Osteoblast (primary cell): ENCODE measurements around the gene DENND2A. TPM values are rescaled to one million over a fixed set of nuclear protein-coding genes. Genes with fewer than 3 reads are reported as not detected.

ENCODE experiments used
- DNase-seq: peaks from one replicate; pipeline ENCODE4 v3.0.0; 2011; ENCODE audit warnings: low spot score, mixed read lengths; ENCODE audit not compliant: insufficient read length; ENCODE audit errors: missing footprints
- H2AFZ ChIP-seq: 2 replicates; pipeline ENCODE4 v1.6.0; 2011; ENCODE audit warnings: mild to moderate bottlenecking, low read length
- H3K27ac ChIP-seq: 2 replicates; pipeline ENCODE4 v1.5.1; 2011; ENCODE audit warnings: mild to moderate bottlenecking, low read depth, low read length, moderate library complexity
- H3K27me3 ChIP-seq: 2 replicates; pipeline ENCODE4 v1.6.0; 2012; ENCODE audit warnings: mild to moderate bottlenecking, control low read depth, inconsistent platforms, low read length, moderate library complexity; ENCODE audit not compliant: insufficient read depth
- H3K36me3 ChIP-seq: 2 replicates; pipeline ENCODE4 v1.5.1; 2011; ENCODE audit warnings: mild to moderate bottlenecking, low read length, control low read depth, moderate library complexity; ENCODE audit not compliant: insufficient read depth
- H3K4me1 ChIP-seq: 2 replicates; pipeline ENCODE4 v1.5.1; 2011; ENCODE audit warnings: mild to moderate bottlenecking, low read length, control low read depth, moderate library complexity; ENCODE audit not compliant: insufficient read depth
- H3K4me2 ChIP-seq: 2 replicates; pipeline ENCODE4 v1.6.0; 2011; ENCODE audit warnings: mild to moderate bottlenecking, low read length; ENCODE audit not compliant: insufficient read depth
- H3K4me3 ChIP-seq: fragments of 200-600 bp; sonication (generic); 3 replicates; pipeline ENCODE4 v1.5.1; 2012; ENCODE audit warnings: mild to moderate bottlenecking, low read length, inconsistent platforms; ENCODE audit not compliant: insufficient read depth
- H3K79me2 ChIP-seq: 2 replicates; pipeline ENCODE4 v1.6.0; 2012; ENCODE audit warnings: mild to moderate bottlenecking, low read length, control low read depth, inconsistent platforms; ENCODE audit not compliant: insufficient read depth
- H3K9me3 ChIP-seq: 2 replicates; pipeline ENCODE4 v1.5.1; 2011; ENCODE audit warnings: low read depth, low read length, control low read depth
- H4K20me1 ChIP-seq: 2 replicates; pipeline ENCODE4 v1.6.0; 2012; ENCODE audit warnings: mild to moderate bottlenecking, low read length, control low read depth; ENCODE audit not compliant: insufficient read depth
- total RNA-seq: library from RNA; depleted of rRNA; stranded (reverse); fragments of >200 nt; gene quantifications from 2 replicates; pipeline ENCODE4 v1.2.3, GENCODE V29; 2012
- TF ChIP-seq, protein P1 (sequence below): IDR thresholded peaks from 2 replicates; pipeline ENCODE4 v1.5.1; 2011; ENCODE audit warnings: mild to moderate bottlenecking, low read depth, low read length, moderate library complexity; ENCODE audit errors: extremely low read depth

The DENND2A gene
- total RNA-seq, 1 donor, result 0.36 TPM

DNA sequence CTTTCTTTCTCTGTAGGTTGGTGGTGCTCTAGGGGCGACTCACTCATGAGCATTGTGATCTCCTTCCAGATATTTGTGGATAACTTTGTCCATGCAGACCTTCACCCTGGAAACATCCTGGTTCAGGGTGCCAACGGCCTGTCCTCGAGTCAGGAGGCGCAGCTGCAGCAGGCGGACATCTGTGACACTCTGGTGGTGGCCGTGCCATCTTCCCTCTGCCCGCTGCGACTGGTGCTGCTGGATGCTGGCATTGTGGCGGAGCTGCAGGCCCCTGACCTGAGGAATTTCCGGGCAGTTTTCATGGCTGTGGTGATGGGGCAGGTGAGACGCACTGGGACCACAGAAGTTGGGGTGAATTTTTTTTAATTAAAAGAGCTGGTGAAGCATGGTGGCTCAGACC is 46.3 kb upstream of the DENND2A start:
- TF ChIP-seq, protein P1, sequence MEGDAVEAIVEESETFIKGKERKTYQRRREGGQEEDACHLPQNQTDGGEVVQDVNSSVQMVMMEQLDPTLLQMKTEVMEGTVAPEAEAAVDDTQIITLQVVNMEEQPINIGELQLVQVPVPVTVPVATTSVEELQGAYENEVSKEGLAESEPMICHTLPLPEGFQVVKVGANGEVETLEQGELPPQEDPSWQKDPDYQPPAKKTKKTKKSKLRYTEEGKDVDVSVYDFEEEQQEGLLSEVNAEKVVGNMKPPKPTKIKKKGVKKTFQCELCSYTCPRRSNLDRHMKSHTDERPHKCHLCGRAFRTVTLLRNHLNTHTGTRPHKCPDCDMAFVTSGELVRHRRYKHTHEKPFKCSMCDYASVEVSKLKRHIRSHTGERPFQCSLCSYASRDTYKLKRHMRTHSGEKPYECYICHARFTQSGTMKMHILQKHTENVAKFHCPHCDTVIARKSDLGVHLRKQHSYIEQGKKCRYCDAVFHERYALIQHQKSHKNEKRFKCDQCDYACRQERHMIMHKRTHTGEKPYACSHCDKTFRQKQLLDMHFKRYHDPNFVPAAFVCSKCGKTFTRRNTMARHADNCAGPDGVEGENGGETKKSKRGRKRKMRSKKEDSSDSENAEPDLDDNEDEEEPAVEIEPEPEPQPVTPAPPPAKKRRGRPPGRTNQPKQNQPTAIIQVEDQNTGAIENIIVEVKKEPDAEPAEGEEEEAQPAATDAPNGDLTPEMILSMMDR, result no peak
- Histone ChIP-seq H3K36me3 (peaks cover 2% of the 10 kb centered on the region), H3K4me1 (no peaks in the 10 kb centered on the region), H3K4me2 (no peak overlapping the region), H3K79me2 (no peaks in the 10 kb centered on the region), H3K9me3 (no peaks in the 10 kb centered on the region), H3K27me3 (no peaks in the 10 kb centered on the region), H2AFZ (no peak overlapping the region), H3K27ac (no peak overlapping the region), H4K20me1 (no peaks in the 10 kb centered on the region), H3K4me3 (no peak overlapping the region)
- DNase-seq, result no peak

DNA sequence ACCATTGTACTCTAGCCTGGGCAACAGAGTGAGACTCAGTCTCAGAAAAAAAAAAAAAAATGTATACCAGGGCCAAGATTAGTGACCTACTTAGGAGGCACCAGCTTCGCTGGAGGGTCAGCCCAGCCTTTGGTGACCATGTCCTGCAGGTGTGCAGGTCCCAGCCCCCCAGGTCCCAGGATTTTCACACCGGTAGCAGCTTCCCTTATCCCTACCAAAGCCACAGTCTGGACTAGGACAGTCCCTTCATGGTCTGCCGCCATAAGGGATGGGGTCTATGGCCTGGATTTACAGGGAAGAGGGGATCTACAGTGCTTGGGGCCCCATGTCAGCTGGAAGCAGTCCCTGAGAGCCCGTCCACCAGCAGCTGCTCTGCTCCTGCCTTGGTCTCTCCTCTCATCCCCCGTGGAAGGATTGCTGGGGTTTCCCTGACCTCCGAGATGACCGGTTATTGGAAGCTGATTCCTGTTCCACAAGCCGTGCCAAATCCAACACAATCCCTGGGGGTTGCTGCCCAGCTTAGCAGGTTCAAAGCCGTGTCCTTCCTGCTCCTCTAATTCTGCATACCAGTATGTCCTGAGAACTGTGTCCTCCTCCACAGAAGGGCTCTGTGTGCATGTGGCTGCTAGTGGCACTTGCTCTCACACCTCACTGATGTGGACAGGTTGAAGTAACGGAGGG is 44.9 kb upstream of the DENND2A start:
- no peaks in the 10 kb centered on the region for H3K79me2 ChIP-seq
- TF ChIP-seq, protein P1, result no peak
- H3K36me3 ChIP-seq, result peaks cover 6% of the 10 kb centered on the region
- no peak overlapping the region for H2AFZ ChIP-seq
- no peaks in the 10 kb centered on the region for H3K9me3 ChIP-seq
- no peak overlapping the region for H3K4me2 ChIP-seq
- H3K4me1 ChIP-seq, result no peaks in the 10 kb centered on the region
- no peak for DNase-seq
- H3K4me3 ChIP-seq, result no peak overlapping the region
- no peaks in the 10 kb centered on the region for H3K27me3 ChIP-seq
- H3K27ac ChIP-seq, result no peak overlapping the region
- H4K20me1 ChIP-seq, result no peaks in the 10 kb centered on the region

DNA sequence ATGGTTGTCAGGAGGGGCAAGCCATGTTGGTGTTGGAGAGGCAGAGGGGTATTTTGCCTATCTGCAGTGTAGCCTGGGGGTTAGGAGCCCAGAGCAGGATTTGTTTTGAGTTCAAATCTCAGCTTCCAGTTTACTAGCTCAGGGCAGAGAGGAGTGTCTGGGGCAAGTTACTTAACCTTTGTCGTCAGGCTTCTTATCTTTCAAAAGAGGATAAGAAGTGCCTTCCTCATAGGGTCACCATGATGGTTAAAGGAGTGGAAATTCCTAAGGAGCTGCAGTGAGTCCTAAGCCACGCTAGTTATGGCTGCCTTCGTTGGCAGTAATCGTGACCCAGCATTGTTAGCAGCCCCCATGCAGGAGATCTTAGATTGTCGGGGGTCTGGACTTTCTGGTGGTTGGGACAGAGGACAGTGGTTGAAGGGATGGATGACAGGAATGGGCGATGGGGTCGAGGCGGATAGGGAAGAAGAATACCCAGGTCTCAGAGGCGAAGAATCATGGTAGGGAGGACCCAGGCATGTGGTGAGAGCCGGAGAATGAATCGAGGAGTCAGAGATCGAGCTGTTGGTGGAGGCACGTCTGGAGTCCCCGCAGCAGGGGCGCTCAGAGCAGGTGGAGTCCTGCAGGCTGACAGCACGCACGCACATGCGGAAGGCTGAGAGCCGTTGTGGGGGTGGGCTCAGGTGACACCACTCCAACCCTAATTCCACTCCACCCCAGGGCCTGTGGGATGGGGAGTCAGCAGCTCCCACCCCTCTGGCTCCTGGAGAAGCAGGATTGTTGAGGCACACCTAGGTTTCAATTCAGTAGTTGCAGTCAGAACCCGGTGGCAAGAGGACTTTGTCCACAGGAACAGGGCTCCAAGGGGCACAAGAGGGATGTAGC is 43.7 kb upstream of the DENND2A start:
- DNase-seq, result no peak
- Histone ChIP-seq H3K36me3 (peaks cover 7% of the 10 kb centered on the region), H3K27ac (no peak overlapping the region), H3K4me3 (no peak overlapping the region), H3K27me3 (no peaks in the 10 kb centered on the region), H3K4me1 (no peaks in the 10 kb centered on the region), H3K4me2 (no peak overlapping the region), H3K79me2 (no peaks in the 10 kb centered on the region), H2AFZ (no peak overlapping the region), H4K20me1 (no peaks in the 10 kb centered on the region), H3K9me3 (no peaks in the 10 kb centered on the region)
- TF ChIP-seq, protein P1, result no peak

DNA sequence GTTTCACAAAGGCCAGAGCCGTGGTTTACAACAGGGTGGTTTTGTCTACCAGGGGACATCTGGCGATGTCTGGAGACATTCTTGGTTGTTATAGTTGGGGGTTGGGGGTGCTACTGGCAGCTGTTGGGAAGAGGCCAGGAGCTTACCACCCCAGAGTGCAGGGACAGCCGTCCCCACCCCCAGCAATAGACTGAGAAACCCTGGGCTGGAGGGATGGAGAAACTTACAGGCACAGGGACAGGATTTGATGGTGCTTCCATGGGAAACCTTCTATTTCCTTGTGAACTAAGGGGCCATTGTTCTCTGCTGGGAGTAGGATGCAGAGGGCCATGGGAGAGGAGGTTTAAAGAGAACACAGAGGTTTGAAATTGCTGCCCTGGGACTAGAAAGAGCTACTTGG is 43.0 kb upstream of the DENND2A start:
- no peak overlapping the region for H3K27ac ChIP-seq
- no peaks in the 10 kb centered on the region for H3K27me3 ChIP-seq
- no peak overlapping the region for H3K4me2 ChIP-seq
- H3K9me3 ChIP-seq, result no peaks in the 10 kb centered on the region
- H3K36me3 ChIP-seq, result peaks cover 7% of the 10 kb centered on the region
- TF ChIP-seq, protein P1, result no peak
- no peaks in the 10 kb centered on the region for H3K79me2 ChIP-seq
- H2AFZ ChIP-seq, result no peak overlapping the region
- H4K20me1 ChIP-seq, result no peaks in the 10 kb centered on the region
- H3K4me1 ChIP-seq, result no peaks in the 10 kb centered on the region
- no peak for DNase-seq
- H3K4me3 ChIP-seq, result no peak overlapping the region
